HepG2 (cell line): ENCODE measurements around the gene CAMTA1. TPM values are rescaled to one million over a fixed set of nuclear protein-coding genes. Genes with fewer than 3 reads are reported as not detected.

Experiments used
- DMTF1 ChIP-seq: sonication (generic); formaldehyde crosslinking; IDR thresholded peaks from 2 replicates; pipeline ENCODE4 v1.4.0; 2020; ENCODE audit warnings: mild to moderate bottlenecking, missing genetic modification reagents
- ELF1 ChIP-seq: sonication (generic); formaldehyde crosslinking; IDR thresholded peaks from 2 replicates; pipeline ENCODE4 v1.4.0; 2020; ENCODE audit warnings: missing genetic modification reagents
- HNF4G ChIP-seq, 2 experiments: sonication (generic) in 1 of 2; formaldehyde crosslinking in 1 of 2; IDR thresholded peaks; 2 replicates each; pipeline versions ENCODE4 v1.4.0 to v1.6.1; 2011 to 2020; ENCODE audit warnings: borderline replicate concordance in 2 of 2, low read depth in 2 of 2, mild to moderate bottlenecking in 2 of 2, low read length in 1 of 2, missing genetic modification reagents in 1 of 2, moderate library complexity in 1 of 2
- JUN ChIP-seq: sonication (generic); formaldehyde crosslinking; IDR thresholded peaks from 2 replicates; pipeline ENCODE4 v1.4.0; 2020; ENCODE audit warnings: mild to moderate bottlenecking, missing genetic modification reagents
- KMT2B ChIP-seq: IDR thresholded peaks from 2 replicates; pipeline ENCODE4 v1.6.1; 2016; ENCODE audit warnings: missing genetic modification reagents, missing compliant biosample characterization
- MED1 ChIP-seq: sonication (generic); formaldehyde crosslinking; IDR thresholded peaks from 2 replicates; pipeline ENCODE4 v1.4.0; 2020; ENCODE audit warnings: missing genetic modification reagents
- MZF1 ChIP-seq: sonication (generic); formaldehyde crosslinking; IDR thresholded peaks from 2 replicates; pipeline ENCODE4 v1.8.1; 2023; ENCODE audit warnings: mild to moderate bottlenecking, missing genetic modification reagents, borderline replicate concordance
- NCOA5 ChIP-seq: sonication (generic); formaldehyde crosslinking; IDR thresholded peaks from 2 replicates; pipeline ENCODE4 v1.4.0; 2020; ENCODE audit warnings: missing genetic modification reagents
- RARA ChIP-seq: IDR thresholded peaks from 2 replicates; pipeline ENCODE4 v1.6.1; 2016; ENCODE audit warnings: missing genetic modification reagents, missing compliant biosample characterization
- RNF219 ChIP-seq: sonication (generic); formaldehyde crosslinking; IDR thresholded peaks from 2 replicates; pipeline ENCODE4 v1.5.0; 2020; ENCODE audit warnings: mild to moderate bottlenecking, missing genetic modification reagents
- SALL1 ChIP-seq: sonication (generic); formaldehyde crosslinking; IDR thresholded peaks from 2 replicates; pipeline ENCODE4 v1.8.0; 2022; ENCODE audit warnings: mild to moderate bottlenecking, missing genetic modification reagents
- SAP130 ChIP-seq: IDR thresholded peaks from 2 replicates; pipeline ENCODE4 v1.6.1; 2016; ENCODE audit warnings: low read depth
- TFAP4 ChIP-seq: sonication (generic); IDR thresholded peaks from 2 replicates; pipeline ENCODE4 v1.6.1; 2016; ENCODE audit warnings: low read depth, borderline replicate concordance
- TGIF2 ChIP-seq: IDR thresholded peaks from 2 replicates; pipeline ENCODE4 v1.6.1; 2016; ENCODE audit warnings: control low read depth, missing compliant biosample characterization
- YEATS4 ChIP-seq: sonication (generic); formaldehyde crosslinking; IDR thresholded peaks from 2 replicates; pipeline ENCODE4 v1.4.0; 2020; ENCODE audit warnings: missing genetic modification reagents, borderline replicate concordance
- ZNF282 ChIP-seq: fragments of 450-650 bp; IDR thresholded peaks from 2 replicates; pipeline ENCODE4 v1.6.1; 2018; ENCODE audit not compliant: partially characterized antibody
- ZNF354B ChIP-seq: sonication (generic); formaldehyde crosslinking; IDR thresholded peaks from 2 replicates; pipeline ENCODE4 v1.8.0; 2022; ENCODE audit warnings: mild to moderate bottlenecking, missing genetic modification reagents
- ZNF530 ChIP-seq: sonication (generic); formaldehyde crosslinking; IDR thresholded peaks from 2 replicates; pipeline ENCODE4 v1.5.0; 2020; ENCODE audit warnings: low read depth, mild to moderate bottlenecking, missing genetic modification reagents
- ZNF580 ChIP-seq: IDR thresholded peaks from 2 replicates; pipeline ENCODE4 v1.6.1; 2016; ENCODE audit warnings: low read depth, borderline replicate concordance
- ZNF598 ChIP-seq: sonication (generic); formaldehyde crosslinking; IDR thresholded peaks from 2 replicates; pipeline ENCODE4 v1.5.1; 2020; ENCODE audit warnings: mild to moderate bottlenecking, missing genetic modification reagents, borderline replicate concordance
- ZNF619 ChIP-seq: sonication (generic); formaldehyde crosslinking; IDR thresholded peaks from 2 replicates; pipeline ENCODE4 v1.4.0; 2020; ENCODE audit warnings: mild to moderate bottlenecking, missing genetic modification reagents
- ZNF644 ChIP-seq: IDR thresholded peaks from 2 replicates; pipeline ENCODE4 v1.6.1; 2016; ENCODE audit warnings: low read depth
- ZNF674 ChIP-seq: sonication (generic); formaldehyde crosslinking; IDR thresholded peaks from 2 replicates; pipeline ENCODE4 v1.5.0; 2020; ENCODE audit warnings: low read depth, mild to moderate bottlenecking, missing genetic modification reagents
- ZNF709 ChIP-seq: sonication (generic); formaldehyde crosslinking; IDR thresholded peaks from 2 replicates; pipeline ENCODE4 v1.5.0; 2020; ENCODE audit warnings: mild to moderate bottlenecking, missing genetic modification reagents
- ZNF749 ChIP-seq: sonication (generic); formaldehyde crosslinking; IDR thresholded peaks from 2 replicates; pipeline ENCODE4 v1.8.0; 2022; ENCODE audit warnings: mild to moderate bottlenecking, missing genetic modification reagents, moderate library complexity, borderline replicate concordance
- polyA plus RNA-seq, 8 experiments: library from polyadenylated mRNA; depleted of rRNA in 3 of 8; stranded (reverse) in 7 of 8; unstranded in 1 of 8; fragments of >200 nt; fragmentation: Illumina TruSeq in 4 of 8; extraction: Trizol in 4 of 8; gene quantifications; 2 replicates each; pipeline versions ENCODE4 v1.2.1 to v1.2.3, GENCODE V29; 2011 to 2016; ENCODE audit warnings: low read depth in 4 of 8, missing spikeins in 1 of 8, mixed read lengths in 1 of 8; ENCODE audit not compliant: insufficient read depth in 1 of 8
- total RNA-seq, 5 experiments: library from RNA; depleted of rRNA; stranded (reverse); fragments of >200 nt; fragmentation: Illumina TruSeq; extraction: Trizol; gene quantifications; 2 replicates each; pipeline ENCODE4 v1.2.3, GENCODE V29; 2016; ENCODE audit warnings: low read depth in 1 of 5

Gene CAMTA1
- total and polyA plus RNA-seq, 2 of the 13 experiments (the other 11 are each of a cell fraction or from before 2014, with no cell fraction given), result 25.0 to 36.4 TPM

GRCh38 chr1:7265771-7266371 lies 480.6 kb downstream of the CAMTA1 start (continued):
- TF ChIP-seq SALL1 (CRISPR knock-in tag) (peak; percentile 55), MED1 (CRISPR knock-in tag) (peak; percentile 51; the same call in 1 of the 2 replicates), HNF4G (IDR thresholded peaks at IDR 0.05; ENCODE audit: borderline replicate concordance, low read depth, low read length) (peak; percentile 86), HNF4G (CRISPR knock-in tag; IDR thresholded peaks at IDR 0.05; ENCODE audit: borderline replicate concordance, low read depth) (peak; percentile 82), RARA (peak; percentile 20; the same call in 1 of the 2 replicates), ZNF619 (no peak), TGIF2 (CRISPR knock-in tag) (no peak), JUN (CRISPR knock-in tag) (no peak), DMTF1 (no peak), ZNF282 (no peak), YEATS4 (CRISPR knock-in tag) (no peak), MZF1 (CRISPR knock-in tag) (no peak), RNF219 (CRISPR knock-in tag) (no peak), KMT2B (no peak), ZNF530 (CRISPR knock-in tag) (no peak), ZNF644 (CRISPR knock-in tag) (peak; percentile 66), ZNF674 (CRISPR knock-in tag) (no peak), ZNF749 (CRISPR knock-in tag) (no peak), NCOA5 (CRISPR knock-in tag) (no peak), ELF1 (CRISPR knock-in tag) (peak; percentile 14; the same call in 1 of the 2 replicates), ZNF354B (CRISPR knock-in tag) (no peak), TFAP4 (no peak), ZNF580 (peak; percentile 52; the same call in 1 of the 2 replicates), ZNF709 (CRISPR knock-in tag) (no peak), ZNF598 (CRISPR knock-in tag) (no peak), SAP130 (CRISPR knock-in tag) (0 out of 2 replicates have a peak, but pooled peaks have one; percentile 30)
